ENCODE data around the gene KLK4.

The KLK4 gene

GRCh38 chr19:50859849-50860248 is 51.3 kb downstream of the KLK4 start:
- no peak for TF ChIP-seq CTCF (IDR thresholded peaks at IDR 0.05; ENCODE audit: insufficient read depth, low read length)
- TF ChIP-seq GABPA (IDR thresholded peaks at IDR 0.05; ENCODE audit: low read depth), result no peak
- no peak for TF ChIP-seq REST (IDR thresholded peaks at IDR 0.05; ENCODE audit: insufficient replicate concordance, low read depth)
- TF ChIP-seq POLR2AphosphoS5 (IDR thresholded peaks at IDR 0.05; ENCODE audit: low read depth), result no peak
- no peak for TF ChIP-seq SPI1 (IDR thresholded peaks at IDR 0.05; ENCODE audit: borderline replicate concordance, low read depth)
- no peak for DNase-seq (ENCODE audit: low read depth in 1 of 2, low spot score in 1 of 2)
- Histone ChIP-seq H3K27ac (replicated peaks) (no peak overlapping the region), H3K27me3 (ENCODE audit: insufficient read depth, poor library complexity, severe bottlenecking) (peaks cover 2% of the 10 kb centered on the region), H3K4me3 (replicated peaks; ENCODE audit: insufficient read depth, low read length) (no peak overlapping the region)

GRCh38 chr19:50858886-50859285 is 52.3 kb downstream of the KLK4 start:
- DNase-seq (ENCODE audit: low read depth in 1 of 2, low spot score in 1 of 2), result no peak

GRCh38 chr19:50857366-50857765 is 53.8 kb downstream of the KLK4 start:
- no peak for DNase-seq (ENCODE audit: low read depth in 1 of 2, low spot score in 1 of 2)
- Histone ChIP-seq H3K4me3 (replicated peaks; ENCODE audit: insufficient read depth, low read length) (no peak overlapping the region), H3K27ac (replicated peaks) (no peak overlapping the region), H3K27me3 (ENCODE audit: insufficient read depth, poor library complexity, severe bottlenecking) (peaks cover 2% of the 10 kb centered on the region)
- TF ChIP-seq SPI1 (IDR thresholded peaks at IDR 0.05; ENCODE audit: borderline replicate concordance, low read depth) (no peak), CTCF (IDR thresholded peaks at IDR 0.05; ENCODE audit: insufficient read depth, low read length) (no peak), GABPA (IDR thresholded peaks at IDR 0.05; ENCODE audit: low read depth) (no peak), POLR2AphosphoS5 (IDR thresholded peaks at IDR 0.05; ENCODE audit: low read depth) (no peak), REST (IDR thresholded peaks at IDR 0.05; ENCODE audit: insufficient replicate concordance, low read depth) (no peak)

More at GRCh38 chr19:50858886-50859285, 52.3 kb downstream of the KLK4 start:
- TF ChIP-seq REST (IDR thresholded peaks at IDR 0.05; ENCODE audit: insufficient replicate concordance, low read depth) (no peak), SPI1 (IDR thresholded peaks at IDR 0.05; ENCODE audit: borderline replicate concordance, low read depth) (no peak), GABPA (IDR thresholded peaks at IDR 0.05; ENCODE audit: low read depth) (no peak)
- Histone ChIP-seq H3K4me3 (replicated peaks; ENCODE audit: insufficient read depth, low read length) (no peak overlapping the region), H3K27ac (replicated peaks) (no peak overlapping the region), H3K27me3 (ENCODE audit: insufficient read depth, poor library complexity, severe bottlenecking) (peaks cover 2% of the 10 kb centered on the region)

Measured in HL-60 (cell line).